HG03520 (cell line): ENCODE results near the gene BLOC1S1.

Experiments used
- ATAC-seq: cut with Tn5 transposase; IDR thresholded peaks from one replicate; pipeline ENCODE4 v1.9.1; 2021; ENCODE audit warnings: mild to moderate bottlenecking, moderate library complexity; ENCODE audit not compliant: unreplicated experiment

The BLOC1S1 gene

GRCh38 chr12:55694188-55694515, 21.7 kb upstream of the BLOC1S1 start:
- no peak for ATAC-seq

- ATAC-seq: no peak
Observed at GRCh38 chr12:55694651-55695050, 21.2 kb upstream of the BLOC1S1 start.

GRCh38 chr12:55695349-55695748, 20.5 kb upstream of the BLOC1S1 start:
- ATAC-seq: no peak

- ATAC-seq: no peak
Observed at GRCh38 chr12:55696141-55696540, 19.7 kb upstream of the BLOC1S1 start.

- ATAC-seq: no peak
Observed at GRCh38 chr12:55696796-55697462, 18.9 kb upstream of the BLOC1S1 start.

GRCh38 chr12:55697686-55698085, 18.2 kb upstream of the BLOC1S1 start:
- ATAC-seq: no peak

GRCh38 chr12:55698241-55698955, 17.4 kb upstream of the BLOC1S1 start:
- no peak for ATAC-seq

- no peak for ATAC-seq
Observed at GRCh38 chr12:55698965-55699364, 16.9 kb upstream of the BLOC1S1 start.

GRCh38 chr12:55699471-55700055, 16.3 kb upstream of the BLOC1S1 start:
- ATAC-seq: no peak

GRCh38 chr12:55700255-55701018, 15.4 kb upstream of the BLOC1S1 start:
- no peak for ATAC-seq

GRCh38 chr12:55702861-55703260, 13.0 kb upstream of the BLOC1S1 start:
- no peak for ATAC-seq

- no peak for ATAC-seq
Observed at GRCh38 chr12:55703288-55703687, 12.6 kb upstream of the BLOC1S1 start.

- ATAC-seq: no peak
Observed at GRCh38 chr12:55703901-55704761, 11.7 kb upstream of the BLOC1S1 start.

- no peak for ATAC-seq
Observed at GRCh38 chr12:55704824-55705718, 10.8 kb upstream of the BLOC1S1 start.

- no peak for ATAC-seq
Observed at GRCh38 chr12:55705782-55706402, 10.0 kb upstream of the BLOC1S1 start.

- no peak for ATAC-seq
Observed at GRCh38 chr12:55706568-55707218, 9.2 kb upstream of the BLOC1S1 start.

- ATAC-seq: no peak
Observed at GRCh38 chr12:55707219-55707671, 8.6 kb upstream of the BLOC1S1 start.

- no peak for ATAC-seq
Observed at GRCh38 chr12:55707841-55708694, 7.8 kb upstream of the BLOC1S1 start, which contains the start of gene ITGA7. TSS of gene ITGA7 (minus strand) at chr12:55707904. CDS start at chr12:55707682, 222 bp downstream.
